Kidney (tissue), 14 donors: ENCODE results near the gene RPA1. TPM values are rescaled to one million over a fixed set of nuclear protein-coding genes. Genes with fewer than 3 reads are reported as not detected.

ENCODE experiments used
- DNase-seq, 5 donors: peaks; one replicate each; pipeline ENCODE4 v3.0.0-alpha.2; 2013 to 2020
- FAIRE-seq: peaks from 2 replicates; lab custom pipeline; 2012; peaks lifted over from hg19 to GRCh38; lab: Jason Lieb, UNC
- H3K27ac ChIP-seq, 2 donors: one replicate each; pipeline ENCODE4 v1.7.0; 2013; ENCODE audit warnings: low read depth in 2 of 2, low read length in 2 of 2, inconsistent platforms in 1 of 2
- H3K27me3 ChIP-seq: one replicate; pipeline ENCODE4 v1.7.1; 2013; ENCODE audit warnings: low read length, inconsistent platforms; ENCODE audit not compliant: control insufficient read depth, insufficient read depth
- H3K36me3 ChIP-seq, 3 donors: one replicate each; pipeline versions ENCODE4 v1.7.0 to v1.7.1; 2013; ENCODE audit warnings: low read length in 3 of 3, control low read depth in 1 of 3, inconsistent platforms in 1 of 3; ENCODE audit not compliant: insufficient read depth in 3 of 3, control insufficient read depth in 2 of 3
- H3K4me1 ChIP-seq, 3 donors: one replicate each; pipeline versions ENCODE4 v1.7.0 to v1.7.1; 2013; ENCODE audit warnings: low read length in 3 of 3, inconsistent platforms in 1 of 3, low read depth in 1 of 3; ENCODE audit not compliant: control insufficient read depth in 2 of 3, insufficient read depth in 2 of 3
- H3K4me3 ChIP-seq, 3 donors: one replicate each; pipeline versions ENCODE4 v1.7.0 to v1.8.1; 2013; ENCODE audit warnings: low read length in 3 of 3, control low read depth in 1 of 3, inconsistent platforms in 1 of 3
- H3K9ac ChIP-seq, 3 donors: one replicate each; pipeline versions ENCODE4 v1.7.0 to v1.7.1; 2013; ENCODE audit warnings: low read length in 3 of 3, control low read depth in 1 of 3, inconsistent platforms in 1 of 3
- H3K9me3 ChIP-seq, 3 donors: one replicate each; pipeline versions ENCODE4 v1.7.0 to v1.7.1; 2013; ENCODE audit warnings: low read length in 3 of 3, control low read depth in 1 of 3, inconsistent platforms in 1 of 3; ENCODE audit not compliant: control insufficient read depth in 2 of 3, insufficient read depth in 1 of 3
- CTCF ChIP-seq: IDR thresholded peaks from 3 replicates; pipeline ENCODE4 v1.5.1; 2012; ENCODE audit warnings: mild to moderate bottlenecking, moderate library complexity, borderline replicate concordance; ENCODE audit not compliant: insufficient read depth; ENCODE audit errors: extremely low read depth
- intact Hi-C: fragments of 100-400 bp; cut with DNase I; formaldehyde crosslinking; loops from one replicate; pipeline ENCODE4 v1.11.1; 2022
- polyA plus RNA-seq: library from polyadenylated mRNA; stranded (reverse); fragments of 350-450 nt; fragmentation: Illumina TruSeq; extraction: RNeasy Lipid Tissue Mini Kit (QIAGEN cat#74804); gene quantifications from one replicate; pipeline ENCODE4 v1.2.3, GENCODE V29; 2014; ENCODE audit warnings: low read depth, low replicate concordance; ENCODE audit not compliant: insufficient read depth
- total RNA-seq: library from RNA; stranded (reverse); fragmentation: NEBNext Ultra II Directional; extraction: Animal tissue kit (Norgen Biotek cat#: 25700); gene quantifications from one replicate; pipeline ENCODE4 v1.2.1, GENCODE V29; 2021
- donor health status: control.
- donor health status: control.
- donor health status: control.
- donor health status: control.
- donor health status: control.
- donor health status: DM: yes; HTN: yes; CAD: no.
- donor health status: Normal renal cell carcinoma (clear cell type).

RPA1 gene
- total and polyA plus RNA-seq, 2 donors from 2014 or later: 26.1 to 89.0 TPM

GRCh38 chr17:1946021-1946932, 116.5 kb downstream of the RPA1 start:
- Histone ChIP-seq H3K27me3 (no peaks in the 10 kb centered on the region), H3K4me1 (no peaks in the 10 kb centered on the region), H3K9me3 (peaks cover 0 to 2% (median 0%) of the 10 kb centered on the region in 3 donors), H3K36me3 (no peaks in the 10 kb centered on the region), H3K9ac (no peak overlapping the region), H3K4me3 (peak overlapping the region in 1 of 3 donors; percentile 20), H3K27ac (no peak overlapping the region)
- DNase-seq: no peak
- no peak for FAIRE-seq
- no peak for TF ChIP-seq CTCF
- intact Hi-C loops: no loop called here

- Histone ChIP-seq H3K27me3 (no peaks in the 10 kb centered on the region), H3K4me1 (no peaks in the 10 kb centered on the region), H3K9ac (no peak overlapping the region), H3K36me3 (no peaks in the 10 kb centered on the region), H3K4me3 (no peak overlapping the region), H3K27ac (no peak overlapping the region), H3K9me3 (peaks cover 0 to 2% (median 0%) of the 10 kb centered on the region in 3 donors)
- DNase-seq: peak in 3 of 5 donors; percentile 49 to 60 (median 59)
- TF ChIP-seq CTCF: no peak
- FAIRE-seq: no peak
- intact Hi-C loops: no loop called here
Measured at GRCh38 chr17:1947229-1947742, 117.5 kb downstream of the RPA1 start.

- H3K9ac ChIP-seq: no peak overlapping the region
- FAIRE-seq (no peak), DNase-seq (peak in 2 of 5 donors; percentile 33 to 42)
- H3K27ac ChIP-seq: no peak overlapping the region
- no peaks in the 10 kb centered on the region for H3K36me3 ChIP-seq
- H3K27me3 ChIP-seq: no peaks in the 10 kb centered on the region
- no peak overlapping the region for H3K4me3 ChIP-seq
- no peaks in the 10 kb centered on the region for H3K4me1 ChIP-seq
- H3K9me3 ChIP-seq: peaks cover 0 to 2% (median 0%) of the 10 kb centered on the region in 3 donors
- no peak for TF ChIP-seq CTCF
- intact Hi-C loops: no loop called here
Measured at GRCh38 chr17:1947743-1948516, 118.1 kb downstream of the RPA1 start.
